ENCODE results near the gene TRIM25.
"Not testable (repeated sequence)": the region's sequence is repeated elsewhere in the genome, so short reads cannot be mapped to it uniquely, and the experiment has no call there.

The TRIM25 gene, protein sequence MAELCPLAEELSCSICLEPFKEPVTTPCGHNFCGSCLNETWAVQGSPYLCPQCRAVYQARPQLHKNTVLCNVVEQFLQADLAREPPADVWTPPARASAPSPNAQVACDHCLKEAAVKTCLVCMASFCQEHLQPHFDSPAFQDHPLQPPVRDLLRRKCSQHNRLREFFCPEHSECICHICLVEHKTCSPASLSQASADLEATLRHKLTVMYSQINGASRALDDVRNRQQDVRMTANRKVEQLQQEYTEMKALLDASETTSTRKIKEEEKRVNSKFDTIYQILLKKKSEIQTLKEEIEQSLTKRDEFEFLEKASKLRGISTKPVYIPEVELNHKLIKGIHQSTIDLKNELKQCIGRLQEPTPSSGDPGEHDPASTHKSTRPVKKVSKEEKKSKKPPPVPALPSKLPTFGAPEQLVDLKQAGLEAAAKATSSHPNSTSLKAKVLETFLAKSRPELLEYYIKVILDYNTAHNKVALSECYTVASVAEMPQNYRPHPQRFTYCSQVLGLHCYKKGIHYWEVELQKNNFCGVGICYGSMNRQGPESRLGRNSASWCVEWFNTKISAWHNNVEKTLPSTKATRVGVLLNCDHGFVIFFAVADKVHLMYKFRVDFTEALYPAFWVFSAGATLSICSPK

DNA sequence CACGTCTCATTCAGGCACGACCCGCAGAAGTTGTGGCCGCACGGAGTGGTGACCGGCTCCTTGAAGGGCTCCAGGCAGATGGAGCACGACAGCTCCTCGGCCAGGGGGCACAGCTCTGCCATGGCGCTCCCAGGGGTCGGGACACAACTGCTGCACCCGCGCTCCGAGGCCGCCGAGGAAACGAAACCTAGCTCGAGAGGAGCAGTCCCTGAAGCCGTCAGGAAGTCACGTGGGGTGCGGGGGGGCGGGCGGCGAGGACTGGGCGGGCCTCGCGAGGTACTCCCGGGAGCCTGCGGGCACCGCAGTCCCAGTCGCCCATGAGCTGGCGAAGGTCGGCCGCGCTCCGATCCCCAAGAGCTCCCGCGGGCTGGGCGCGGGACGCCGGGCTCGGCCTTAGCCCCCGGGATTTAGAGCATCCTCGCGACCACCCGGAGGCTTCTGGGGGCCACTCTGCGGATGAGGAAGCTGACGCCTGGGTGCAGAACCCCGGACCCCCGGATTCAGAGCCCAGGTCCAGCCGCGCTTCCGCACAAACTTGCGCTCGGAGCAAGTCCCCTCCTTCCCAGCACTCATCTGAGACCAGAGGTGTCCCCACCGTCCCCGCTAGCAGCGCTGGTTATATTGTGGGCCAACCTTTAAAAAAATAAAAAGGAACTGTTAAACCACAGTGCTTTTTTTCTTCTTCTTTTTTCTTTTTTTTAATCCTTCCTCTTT is at the start of gene TRIM25:
Gene TRIM25 (minus strand): TSS at position 183 of the 714 bp plus-strand sequence. CDS start 61 bp downstream, at position 122.
- H3K4me3 Mint-ChIP-seq: peak within 1 kb of the TSS; percentile 93
- peaks cover 68% of the 10 kb centered on the region for H3K4me1 Mint-ChIP-seq (ENCODE audit: low read depth)
- peak; percentile 89 for DNase-seq
- H3K27me3 Mint-ChIP-seq: no peaks in the 10 kb centered on the region
- peaks cover 12% of the 10 kb centered on the region for H3K9me3 Mint-ChIP-seq
- H3K27ac Mint-ChIP-seq: peak within 1 kb of the TSS; percentile 96
- H3K36me3 Mint-ChIP-seq (ENCODE audit: low read depth): peaks cover 52% of the 10 kb centered on the region

DNA sequence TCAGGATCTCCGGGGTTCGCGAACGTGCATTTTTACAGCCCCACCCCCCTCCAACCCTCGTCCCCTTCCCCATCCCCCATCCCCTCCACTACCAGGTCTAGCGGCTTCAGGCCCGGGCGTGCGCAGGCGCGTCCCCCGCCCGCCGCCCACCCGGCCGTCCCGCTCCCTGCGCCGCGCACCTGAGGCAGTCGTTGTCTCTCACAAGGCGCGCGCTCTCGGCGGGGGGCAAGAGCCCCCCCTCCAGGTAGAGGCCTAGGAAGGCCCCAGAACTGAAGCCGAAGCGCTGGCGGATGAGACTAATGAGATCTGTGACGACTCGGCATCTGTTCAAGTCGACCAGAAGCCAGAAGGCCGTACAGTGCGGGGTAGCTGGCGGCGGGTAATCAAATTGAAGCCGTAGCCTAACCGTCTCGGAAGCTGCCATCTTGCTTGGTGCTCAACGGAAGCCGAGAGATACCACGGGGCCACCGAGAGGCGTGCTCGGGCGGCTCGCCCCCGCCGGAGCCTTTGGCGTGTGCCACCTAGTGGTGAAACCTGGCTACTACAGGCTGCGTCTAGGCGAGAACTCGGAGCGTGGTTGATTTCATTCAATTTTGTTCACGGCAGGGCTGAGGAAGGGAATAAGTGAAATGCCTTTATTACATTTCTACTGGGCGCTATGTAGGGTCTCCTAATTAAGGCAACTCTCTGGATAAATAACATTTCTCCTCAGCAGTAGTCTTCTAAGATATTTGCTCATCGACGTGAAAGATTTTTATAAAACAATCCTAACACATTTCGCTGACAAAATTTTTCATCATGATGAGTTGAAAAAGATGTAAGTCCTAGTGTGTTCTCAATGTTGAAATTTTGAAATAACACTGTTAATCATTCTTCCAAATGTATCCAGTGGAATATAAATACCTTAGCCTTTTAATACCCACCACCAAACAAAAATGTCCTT is 47.0 kb upstream of the TRIM25 start, which contains the start of gene COIL:
Gene COIL (minus strand): TSS at position 455 of the 943 bp plus-strand sequence. CDS start 31 bp downstream, at position 424.
- H3K4me1 Mint-ChIP-seq (ENCODE audit: low read depth): peaks cover 28% of the 10 kb centered on the region

DNA sequence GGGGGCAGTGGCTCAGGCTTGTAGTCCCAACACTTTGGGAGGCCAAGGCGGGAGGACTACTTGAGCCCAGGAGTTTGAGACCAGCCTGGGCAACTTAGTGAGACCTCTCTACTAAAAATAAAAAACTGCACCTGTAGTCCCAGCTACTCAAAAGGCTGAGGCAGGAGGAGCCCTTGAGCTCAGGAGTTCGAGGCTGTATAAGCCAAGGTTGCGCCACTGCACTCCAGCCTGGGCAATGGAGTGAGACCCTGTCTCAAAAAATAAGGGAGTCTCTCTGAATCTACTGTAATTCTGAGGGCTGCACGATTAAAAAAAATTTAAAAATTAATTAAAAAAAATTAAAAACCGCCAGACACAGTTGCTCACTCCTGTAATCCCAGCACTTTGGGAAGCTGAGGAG is 43.1 kb upstream of the TRIM25 start:
- no peak overlapping the region for H3K4me3 Mint-ChIP-seq
- peaks cover 43% of the 10 kb centered on the region for H3K36me3 Mint-ChIP-seq (ENCODE audit: low read depth)
- peaks cover 34% of the 10 kb centered on the region for H3K4me1 Mint-ChIP-seq (ENCODE audit: low read depth)
- DNase-seq: no peak
- no peaks in the 10 kb centered on the region for H3K27me3 Mint-ChIP-seq
- no peak overlapping the region for H3K27ac Mint-ChIP-seq
- H3K9me3 Mint-ChIP-seq: no peaks in the 10 kb centered on the region

More for the DNA sequence above, 47.0 kb upstream of the TRIM25 start, which contains the start of gene COIL:
- peak within 1 kb of the TSS; percentile 95 for H3K27ac Mint-ChIP-seq
- H3K27me3 Mint-ChIP-seq: no peaks in the 10 kb centered on the region
- H3K4me3 Mint-ChIP-seq: peak within 1 kb of the TSS; percentile 88
- H3K36me3 Mint-ChIP-seq (ENCODE audit: low read depth): peaks cover 23% of the 10 kb centered on the region
- no peaks in the 10 kb centered on the region for H3K9me3 Mint-ChIP-seq
- DNase-seq: peak; percentile 97

DNA sequence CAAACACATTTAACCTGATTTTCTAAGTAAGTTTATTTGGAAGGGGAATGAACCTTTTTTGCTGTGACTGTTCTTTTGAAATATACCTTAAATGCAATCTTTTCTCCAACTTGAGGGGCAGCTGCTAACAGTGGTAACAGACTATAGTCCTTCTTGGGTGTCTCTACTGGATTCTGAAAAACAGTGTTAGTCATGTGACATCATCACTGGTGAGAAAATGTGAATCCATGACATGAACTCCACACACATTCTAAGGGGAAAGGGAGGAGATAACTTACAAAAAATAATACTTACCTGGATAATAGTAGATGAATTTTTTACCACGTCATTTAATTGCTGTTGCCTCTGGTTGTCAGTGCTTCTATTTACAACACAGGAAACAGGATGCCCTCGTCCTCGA is 35.7 kb upstream of the TRIM25 start:
- Mint-ChIP-seq H3K36me3 (ENCODE audit: low read depth) (peaks cover 79% of the 10 kb centered on the region), H3K9me3 (no peaks in the 10 kb centered on the region), H3K4me3 (no peak overlapping the region), H3K27me3 (no peaks in the 10 kb centered on the region), H3K27ac (peak overlapping the region; percentile 35), H3K4me1 (ENCODE audit: low read depth) (peaks cover 2% of the 10 kb centered on the region)
- DNase-seq: no peak

DNA sequence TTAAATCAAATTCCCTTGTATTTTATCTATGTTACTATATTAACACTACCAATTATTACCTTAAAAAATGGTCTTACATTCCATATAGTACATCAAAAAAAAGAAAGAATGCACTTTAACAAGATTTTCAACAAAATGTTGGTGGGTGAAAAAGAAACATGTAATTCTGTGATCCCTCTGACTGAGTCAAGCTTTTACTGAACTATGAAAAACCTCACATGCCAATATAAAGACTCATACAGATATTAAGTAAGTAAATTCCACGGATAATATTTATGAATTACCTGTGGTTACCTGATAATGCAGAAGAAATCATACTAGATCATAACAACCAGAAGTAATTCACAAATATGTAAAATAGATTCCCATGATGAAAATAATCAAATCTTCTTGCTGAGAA is 34.6 kb upstream of the TRIM25 start:
- H3K4me1 Mint-ChIP-seq (ENCODE audit: low read depth): peaks cover 5% of the 10 kb centered on the region
- no peaks in the 10 kb centered on the region for H3K27me3 Mint-ChIP-seq
- no peak overlapping the region for H3K27ac Mint-ChIP-seq
- peaks cover 84% of the 10 kb centered on the region for H3K36me3 Mint-ChIP-seq (ENCODE audit: low read depth)
- DNase-seq: no peak
- H3K4me3 Mint-ChIP-seq: no peak overlapping the region
- H3K9me3 Mint-ChIP-seq: no peaks in the 10 kb centered on the region

DNA sequence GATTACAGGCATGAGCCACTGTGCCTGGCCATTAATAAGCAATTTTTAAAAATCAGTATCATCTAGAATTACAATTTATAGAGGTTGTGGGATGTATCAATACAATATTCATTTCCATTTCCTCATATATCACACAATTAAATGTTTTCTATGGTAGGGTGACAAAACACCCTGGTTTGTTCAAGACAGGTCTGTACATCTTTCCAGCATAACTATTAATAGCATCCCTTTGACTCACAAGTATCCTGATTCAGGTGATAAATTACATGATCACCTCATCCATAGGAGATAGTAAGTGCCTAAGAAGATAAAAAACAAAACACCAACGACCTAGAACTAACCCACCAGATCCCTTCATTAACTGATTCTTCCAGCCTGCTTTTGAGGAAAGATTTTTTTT is 33.9 kb upstream of the TRIM25 start:
- Mint-ChIP-seq H3K4me3 (no peak overlapping the region), H3K27ac (peak overlapping the region; percentile 23), H3K4me1 (ENCODE audit: low read depth) (peaks cover 7% of the 10 kb centered on the region), H3K9me3 (no peaks in the 10 kb centered on the region), H3K36me3 (ENCODE audit: low read depth) (peaks cover 88% of the 10 kb centered on the region), H3K27me3 (no peaks in the 10 kb centered on the region)
- DNase-seq: no peak

DNA sequence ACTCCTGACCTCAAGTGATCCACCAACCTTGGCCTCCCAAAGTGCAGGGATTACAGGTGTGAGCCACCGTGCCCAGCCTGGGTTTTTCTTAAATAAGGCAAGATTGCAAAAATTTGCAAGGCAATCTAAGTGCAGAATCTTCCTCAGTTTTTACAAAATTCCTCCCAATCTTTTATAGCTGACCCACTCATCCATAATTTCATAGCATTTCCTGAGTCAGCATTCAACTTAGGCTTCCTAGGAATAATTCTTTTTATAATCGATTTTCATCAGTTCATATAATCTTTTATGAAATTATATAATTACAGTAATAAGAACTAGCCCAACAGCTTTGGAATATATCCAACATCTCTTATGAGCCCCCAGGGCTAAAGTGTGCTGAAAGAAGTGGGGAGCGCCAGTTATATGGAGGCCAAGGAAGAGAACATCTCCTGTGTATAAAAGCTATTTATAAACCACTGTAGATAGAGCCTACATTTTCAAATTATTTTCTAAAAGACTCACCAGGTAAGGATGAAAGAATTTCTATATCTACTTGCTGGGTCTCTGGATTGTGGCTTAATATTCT is 32.2 kb upstream of the TRIM25 start:
- H3K27ac Mint-ChIP-seq: no peak overlapping the region
- no peak for DNase-seq
- no peak overlapping the region for H3K4me3 Mint-ChIP-seq
- H3K4me1 Mint-ChIP-seq (ENCODE audit: low read depth): peaks cover 7% of the 10 kb centered on the region
- H3K9me3 Mint-ChIP-seq: no peaks in the 10 kb centered on the region
- no peaks in the 10 kb centered on the region for H3K27me3 Mint-ChIP-seq
- H3K36me3 Mint-ChIP-seq (ENCODE audit: low read depth): peaks cover 93% of the 10 kb centered on the region

DNA sequence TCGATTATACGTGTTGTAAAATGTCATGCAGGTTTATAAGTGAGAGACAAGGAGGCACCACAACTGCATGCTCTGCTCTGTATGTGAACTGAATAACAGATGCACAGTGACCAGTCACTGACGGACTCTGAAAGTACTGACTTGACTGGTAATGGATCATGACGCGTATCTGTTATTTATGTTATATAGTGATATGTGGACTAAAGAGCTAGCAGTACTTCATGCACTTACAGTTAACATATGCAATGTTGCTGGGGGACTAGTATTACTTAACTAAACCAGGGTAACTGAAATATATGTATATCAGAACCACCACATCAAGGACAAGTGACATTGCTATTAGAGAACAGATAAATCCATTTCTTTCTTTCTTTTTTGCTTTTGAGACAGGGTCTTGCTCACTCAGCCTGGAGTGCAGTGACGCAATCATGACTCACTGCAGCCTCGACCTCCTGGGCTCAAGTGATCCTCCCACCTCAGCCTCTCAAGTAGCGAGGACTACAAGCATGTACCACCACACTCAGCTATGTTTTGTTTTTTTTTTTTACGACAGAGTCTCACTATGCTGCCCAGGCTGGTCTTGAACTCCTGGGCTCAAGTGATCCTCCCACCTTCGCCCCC is 29.8 kb upstream of the TRIM25 start:
- Mint-ChIP-seq H3K4me3 (no peak overlapping the region), H3K4me1 (ENCODE audit: low read depth) (peaks cover 10% of the 10 kb centered on the region), H3K27me3 (no peaks in the 10 kb centered on the region), H3K36me3 (ENCODE audit: low read depth) (peaks cover 89% of the 10 kb centered on the region), H3K9me3 (no peaks in the 10 kb centered on the region), H3K27ac (peak overlapping the region; percentile 76)
- no peak for DNase-seq

DNA sequence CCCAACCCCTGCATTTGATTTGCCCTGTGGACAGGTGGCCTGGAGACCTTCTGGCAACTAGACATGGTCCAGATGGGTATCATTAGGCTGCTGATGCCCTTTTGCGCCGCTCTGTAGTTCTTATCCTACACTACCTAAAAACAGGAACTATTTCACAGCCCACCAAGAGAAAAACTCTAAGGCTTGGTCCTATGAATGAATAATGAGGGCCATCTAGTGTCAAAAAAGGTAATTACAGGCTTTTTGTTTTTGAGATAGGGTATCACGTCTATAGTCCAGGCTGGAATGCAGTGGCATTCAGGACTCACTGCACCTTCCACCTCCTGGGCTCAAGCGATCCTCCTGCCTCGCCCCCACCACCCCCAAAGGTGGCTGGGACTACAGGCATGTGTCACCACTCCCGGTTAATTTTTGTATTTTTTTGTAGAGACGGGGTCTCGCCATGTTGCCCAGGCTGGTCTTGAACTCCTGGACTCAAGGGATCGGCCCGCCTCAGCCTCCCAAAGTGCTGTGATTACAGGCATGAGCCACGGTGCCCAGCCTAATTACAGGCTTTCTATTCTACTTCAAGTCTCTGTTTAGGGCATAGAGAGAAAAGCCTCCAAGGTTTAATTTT is 26.1 kb upstream of the TRIM25 start:
- Mint-ChIP-seq H3K9me3 (no peaks in the 10 kb centered on the region), H3K27me3 (no peaks in the 10 kb centered on the region), H3K36me3 (ENCODE audit: low read depth) (peaks cover 90% of the 10 kb centered on the region), H3K27ac (peak overlapping the region; percentile 38), H3K4me1 (ENCODE audit: low read depth) (peaks cover 24% of the 10 kb centered on the region), H3K4me3 (no peak overlapping the region)
- peak; percentile 38 for DNase-seq

DNA sequence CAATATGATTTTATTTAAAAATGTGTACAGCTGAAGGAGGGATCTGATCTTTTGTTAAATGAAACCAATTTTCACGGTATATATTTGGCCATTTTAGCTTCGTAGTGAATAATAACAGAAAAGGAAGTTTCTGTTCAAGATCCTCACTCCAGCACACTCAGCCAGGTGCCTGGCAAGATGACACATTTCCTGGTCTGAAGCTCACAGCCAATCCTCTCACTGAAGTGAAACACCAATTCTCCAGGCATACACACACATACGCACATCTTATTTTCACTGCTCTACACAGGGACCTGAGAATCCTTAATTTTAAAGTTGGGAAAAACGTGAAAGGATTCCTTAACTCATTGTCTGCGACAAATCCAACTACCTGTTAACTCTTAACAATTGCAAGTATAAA is 24.4 kb upstream of the TRIM25 start:
- H3K27ac Mint-ChIP-seq: peak overlapping the region; percentile 11
- H3K9me3 Mint-ChIP-seq, DNase-seq, H3K4me3 Mint-ChIP-seq, H3K27me3 Mint-ChIP-seq: not testable (repeated sequence)
- H3K36me3 Mint-ChIP-seq (ENCODE audit: low read depth): peaks cover 90% of the 10 kb centered on the region
- H3K4me1 Mint-ChIP-seq (ENCODE audit: low read depth): peaks cover 22% of the 10 kb centered on the region

DNA sequence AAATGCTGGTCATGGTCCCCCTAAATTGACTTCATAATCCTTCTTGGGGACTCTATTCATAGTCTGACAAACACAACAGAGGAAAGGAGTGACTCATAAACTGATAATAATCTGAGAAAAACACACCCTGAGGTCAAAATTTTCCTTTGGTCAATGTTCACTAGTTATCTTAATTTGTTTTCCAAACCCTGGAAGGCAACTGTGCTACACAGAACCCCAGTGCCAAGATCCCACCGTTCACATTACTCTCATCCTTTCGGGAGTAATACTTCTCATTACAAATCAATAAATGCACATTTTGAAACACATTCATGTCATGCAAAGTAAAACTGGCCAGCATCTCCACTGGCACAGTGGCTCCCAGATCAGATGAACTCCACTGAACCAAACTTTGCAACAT is 23.8 kb upstream of the TRIM25 start:
- Mint-ChIP-seq H3K9me3 (no peaks in the 10 kb centered on the region), H3K27me3 (no peaks in the 10 kb centered on the region), H3K4me3 (no peak overlapping the region), H3K36me3 (ENCODE audit: low read depth) (peaks cover 86% of the 10 kb centered on the region), H3K27ac (peak overlapping the region; percentile 7), H3K4me1 (ENCODE audit: low read depth) (peaks cover 22% of the 10 kb centered on the region)
- no peak for DNase-seq

DNA sequence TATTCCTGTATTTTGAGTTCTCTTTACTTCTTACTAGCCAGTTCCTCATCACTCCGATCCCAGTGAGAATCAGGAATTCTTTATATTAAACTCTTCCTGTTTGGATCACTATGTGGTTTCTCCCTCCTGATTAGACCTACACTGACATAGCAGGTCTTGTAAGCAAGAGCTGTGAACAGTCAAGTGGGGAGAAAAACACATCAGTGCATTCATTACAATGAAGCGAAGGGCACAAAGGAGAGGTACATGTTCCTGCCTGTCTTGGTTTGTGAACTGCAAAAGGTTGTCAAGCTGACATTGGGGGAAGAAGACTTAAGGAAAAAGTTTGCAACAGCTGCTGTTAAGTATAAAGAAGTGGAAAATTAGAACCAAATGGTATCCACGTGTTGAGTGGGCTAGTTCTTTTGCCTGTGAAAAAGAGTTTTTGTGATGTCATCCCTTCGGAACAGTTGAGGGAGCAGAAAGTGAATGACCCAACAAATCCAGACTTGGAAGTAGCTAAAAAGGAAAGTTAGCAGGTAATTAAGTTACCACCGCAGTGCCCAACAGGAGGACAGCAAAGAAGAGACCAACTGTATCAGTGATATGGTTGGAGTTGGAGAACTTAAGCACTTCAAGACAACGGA is 23.0 kb upstream of the TRIM25 start:
- H3K4me3 Mint-ChIP-seq: no peak overlapping the region
- H3K27ac Mint-ChIP-seq: no peak overlapping the region
- no peaks in the 10 kb centered on the region for H3K9me3 Mint-ChIP-seq
- no peaks in the 10 kb centered on the region for H3K27me3 Mint-ChIP-seq
- no peak for DNase-seq
- H3K36me3 Mint-ChIP-seq (ENCODE audit: low read depth): peaks cover 83% of the 10 kb centered on the region
- H3K4me1 Mint-ChIP-seq (ENCODE audit: low read depth): peaks cover 22% of the 10 kb centered on the region

Measured in activated T-cell treated with anti-CD3 and anti-CD28 coated beads, Interleukin-2, amount 50 U/mL, for 24 hours (primary cell).